SK-N-SH treated with all-trans-retinoic acid at 6 μM for 48 hours (cell line): Measurements from ENCODE around the gene PROK1.
A peak's percentile ranks its signal among the peaks of the same experiment; 100 is the strongest.

Source experiments
- ATAC-seq: fragments of 200-7000 bp; cut with Tn5 transposase; 3 replicates; pipeline ENCODE4 v1.9.1; 2020; ENCODE audit warnings: mild to moderate bottlenecking, moderate library complexity
- ARNTL ChIP-seq: fragments of 450-650 bp; formaldehyde crosslinking; IDR thresholded peaks from 2 replicates; pipeline ENCODE4 v1.5.0; 2020; ENCODE audit warnings: low read depth, mild to moderate bottlenecking, moderate library complexity, borderline replicate concordance
- BACH2 ChIP-seq: fragments of 250-450 bp; sonication (Bioruptor Pico); IDR thresholded peaks from 2 replicates; pipeline ENCODE4 v1.9.0; 2021; ENCODE audit warnings: mild to moderate bottlenecking, borderline replicate concordance
- CREB5 ChIP-seq: fragments of 250-450 bp; sonication (Bioruptor Pico); IDR thresholded peaks from 2 replicates; pipeline ENCODE4 v1.5.1; 2020; ENCODE audit warnings: low read depth, mild to moderate bottlenecking, moderate library complexity
- CSDC2 ChIP-seq: fragments of 250-450 bp; sonication (Bioruptor Pico); IDR thresholded peaks from 2 replicates; pipeline ENCODE4 v1.5.0; 2020; ENCODE audit warnings: mild to moderate bottlenecking, moderate library complexity
- GLIS3 ChIP-seq: fragments of 250-450 bp; sonication (Bioruptor Pico); IDR thresholded peaks from 2 replicates; pipeline ENCODE4 v1.5.0; 2020; ENCODE audit warnings: mild to moderate bottlenecking, moderate library complexity
- ISL1 ChIP-seq: fragments of 250-450 bp; sonication (Bioruptor Pico); IDR thresholded peaks from 2 replicates; pipeline ENCODE4 v2.1.2; 2022; ENCODE audit warnings: mild to moderate bottlenecking, moderate library complexity
- PATZ1 ChIP-seq: fragments of 250-450 bp; sonication (Bioruptor Pico); IDR thresholded peaks from 2 replicates; pipeline ENCODE4 v1.8.0; 2020; ENCODE audit warnings: mild to moderate bottlenecking, moderate library complexity, borderline replicate concordance
- PPARA ChIP-seq: fragments of 250-450 bp; sonication (Bioruptor Pico); IDR thresholded peaks from 2 replicates; pipeline ENCODE4 v1.5.0; 2020; ENCODE audit warnings: mild to moderate bottlenecking, borderline replicate concordance
- TCF4 ChIP-seq: fragments of 250-450 bp; sonication (Bioruptor Pico); IDR thresholded peaks from 2 replicates; pipeline ENCODE4 v1.8.0; 2021; ENCODE audit warnings: mild to moderate bottlenecking, moderate library complexity, borderline replicate concordance
- TOX ChIP-seq: fragments of 250-450 bp; sonication (Bioruptor Pico); IDR thresholded peaks from 2 replicates; pipeline ENCODE4 v1.8.0; 2021; ENCODE audit warnings: mild to moderate bottlenecking, moderate library complexity, borderline replicate concordance
- ZC3H10 ChIP-seq: fragments of 250-450 bp; sonication (Bioruptor Pico); IDR thresholded peaks from 2 replicates; pipeline ENCODE4 v1.5.1; 2021; ENCODE audit warnings: mild to moderate bottlenecking, moderate library complexity
- ZFP3 ChIP-seq: fragments of 250-450 bp; sonication (Bioruptor Pico); IDR thresholded peaks from 2 replicates; pipeline ENCODE4 v1.5.0; 2020; ENCODE audit warnings: mild to moderate bottlenecking, moderate library complexity
- ZFP30 ChIP-seq: fragments of 450-650 bp; formaldehyde crosslinking; IDR thresholded peaks from 2 replicates; pipeline ENCODE4 v1.5.0; 2022; ENCODE audit warnings: mild to moderate bottlenecking, moderate library complexity
- ZNF565 ChIP-seq: fragments of 450-650 bp; formaldehyde crosslinking; conservative IDR thresholded peaks from 2 replicates; pipeline ENCODE4 v1.5.0; 2020; ENCODE audit warnings: low read depth, mild to moderate bottlenecking, moderate library complexity
- ZNF70 ChIP-seq: fragments of 450-650 bp; formaldehyde crosslinking; IDR thresholded peaks from 2 replicates; pipeline ENCODE4 v1.5.0; 2020; ENCODE audit warnings: mild to moderate bottlenecking, moderate library complexity
- ZNF8 ChIP-seq: fragments of 450-650 bp; formaldehyde crosslinking; IDR thresholded peaks from 2 replicates; pipeline ENCODE4 v1.5.0; 2020; ENCODE audit warnings: mild to moderate bottlenecking, moderate library complexity
- TF ChIP-seq, protein P1 (sequence below): fragments of 250-450 bp; sonication (Bioruptor Pico); IDR thresholded peaks from 2 replicates; pipeline ENCODE4 v1.5.1; 2021; ENCODE audit warnings: mild to moderate bottlenecking, moderate library complexity
- TF ChIP-seq, protein P2 (sequence below): fragments of 250-450 bp; sonication (Bioruptor Pico); IDR thresholded peaks from 2 replicates; pipeline ENCODE4 v1.8.0; 2021; ENCODE audit warnings: low read depth, mild to moderate bottlenecking, moderate library complexity, borderline replicate concordance

Gene PROK1

DNA sequence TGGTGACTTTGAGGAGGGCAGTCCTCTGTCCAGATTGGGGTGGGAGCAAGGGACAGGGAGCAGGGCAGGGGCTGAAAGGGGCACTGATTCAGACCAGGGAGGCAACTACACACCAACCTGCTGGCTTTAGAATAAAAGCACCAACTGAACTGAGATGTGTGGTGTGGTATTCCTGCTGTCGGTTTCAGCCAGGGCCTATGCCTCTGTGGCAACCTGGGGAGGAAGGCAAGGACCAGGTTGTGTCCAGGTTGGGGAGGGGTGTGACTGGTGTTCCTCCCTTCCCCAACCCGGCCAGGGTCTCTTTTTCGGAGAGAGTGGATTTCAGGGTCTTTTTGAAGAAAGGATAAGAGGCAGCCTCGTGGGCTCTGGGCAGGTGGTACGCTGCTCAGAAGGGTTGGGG is 6.3 kb downstream of the PROK1 start:
- ATAC-seq: no peak
- TF ChIP-seq TOX (no peak), ZNF565 (CRISPR knock-in tag) (no peak)

- TF ChIP-seq TOX (no peak), ZNF8 (CRISPR knock-in tag) (no peak), CSDC2 (no peak), ISL1 (no peak), GLIS3 (CRISPR knock-in tag) (no peak), ARNTL (CRISPR knock-in tag) (no peak), CREB5 (no peak), PATZ1 (CRISPR knock-in tag) (no peak), ZNF565 (CRISPR knock-in tag) (no peak), ZC3H10 (CRISPR knock-in tag) (no peak), ZNF70 (CRISPR knock-in tag) (no peak), ZFP30 (CRISPR knock-in tag) (no peak), BACH2 (CRISPR knock-in tag) (no peak), PPARA (CRISPR knock-in tag) (no peak), TCF4 (no peak)
- TF ChIP-seq, protein P1, sequence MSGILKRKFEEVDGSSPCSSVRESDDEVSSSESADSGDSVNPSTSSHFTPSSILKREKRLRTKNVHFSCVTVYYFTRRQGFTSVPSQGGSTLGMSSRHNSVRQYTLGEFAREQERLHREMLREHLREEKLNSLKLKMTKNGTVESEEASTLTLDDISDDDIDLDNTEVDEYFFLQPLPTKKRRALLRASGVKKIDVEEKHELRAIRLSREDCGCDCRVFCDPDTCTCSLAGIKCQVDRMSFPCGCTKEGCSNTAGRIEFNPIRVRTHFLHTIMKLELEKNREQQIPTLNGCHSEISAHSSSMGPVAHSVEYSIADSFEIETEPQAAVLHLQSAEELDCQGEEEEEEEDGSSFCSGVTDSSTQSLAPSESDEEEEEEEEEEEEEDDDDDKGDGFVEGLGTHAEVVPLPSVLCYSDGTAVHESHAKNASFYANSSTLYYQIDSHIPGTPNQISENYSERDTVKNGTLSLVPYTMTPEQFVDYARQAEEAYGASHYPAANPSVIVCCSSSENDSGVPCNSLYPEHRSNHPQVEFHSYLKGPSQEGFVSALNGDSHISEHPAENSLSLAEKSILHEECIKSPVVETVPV (CRISPR knock-in tag): no peak
- TF ChIP-seq, protein P2, sequence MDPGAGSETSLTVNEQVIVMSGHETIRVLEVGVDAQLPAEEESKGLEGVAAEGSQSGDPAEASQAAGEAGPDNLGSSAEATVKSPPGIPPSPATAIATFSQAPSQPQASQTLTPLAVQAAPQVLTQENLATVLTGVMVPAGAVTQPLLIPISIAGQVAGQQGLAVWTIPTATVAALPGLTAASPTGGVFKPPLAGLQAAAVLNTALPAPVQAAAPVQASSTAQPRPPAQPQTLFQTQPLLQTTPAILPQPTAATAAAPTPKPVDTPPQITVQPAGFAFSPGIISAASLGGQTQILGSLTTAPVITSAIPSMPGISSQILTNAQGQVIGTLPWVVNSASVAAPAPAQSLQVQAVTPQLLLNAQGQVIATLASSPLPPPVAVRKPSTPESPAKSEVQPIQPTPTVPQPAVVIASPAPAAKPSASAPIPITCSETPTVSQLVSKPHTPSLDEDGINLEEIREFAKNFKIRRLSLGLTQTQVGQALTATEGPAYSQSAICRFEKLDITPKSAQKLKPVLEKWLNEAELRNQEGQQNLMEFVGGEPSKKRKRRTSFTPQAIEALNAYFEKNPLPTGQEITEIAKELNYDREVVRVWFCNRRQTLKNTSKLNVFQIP (CRISPR knock-in tag): no peak
- peak; percentile 94 for ATAC-seq
These were observed 9.6 kb downstream of the PROK1 start for GRCh38 chr1:110460253-110461220.

GRCh38 chr1:110462093-110462492 is 11.1 kb downstream of the PROK1 start:
- TF ChIP-seq, protein P2 (CRISPR knock-in tag): no peak
- TF ChIP-seq CSDC2 (no peak), TCF4 (no peak), TOX (no peak), ZFP3 (CRISPR knock-in tag) (no peak), CREB5 (no peak), PPARA (CRISPR knock-in tag) (no peak)
- no peak for ATAC-seq
